Upper lobe of left lung (tissue), 6 donors: ENCODE data around the gene FGR. TPM values are rescaled to one million over a fixed set of nuclear protein-coding genes. Genes with fewer than 3 reads are reported as not detected.

Experiments
- ATAC-seq, 2 donors: fragments of 200-7000 bp; cut with Tn5 transposase; one replicate each; pipeline ENCODE4 v1.9.1; 2022; ENCODE audit warnings: mild to moderate bottlenecking in 2 of 2, moderate library complexity in 2 of 2; ENCODE audit not compliant: low FRiP score in 2 of 2
- DNase-seq, 2 donors: peaks; one replicate each; pipeline ENCODE4 v3.0.0-alpha.2; 2019 to 2020
- H3K27ac ChIP-seq, 4 donors: fragments of 200-600 bp; sonication (generic); one replicate each; pipeline ENCODE4 v1.5.1; 2016 to 2019
- H3K27me3 ChIP-seq, 4 donors: fragments of 200-600 bp; sonication (generic); one replicate each; pipeline ENCODE4 v1.5.1; 2017 to 2019
- H3K36me3 ChIP-seq, 4 donors: fragments of 200-600 bp; sonication (generic); one replicate each; pipeline ENCODE4 v1.5.1; 2016 to 2019
- H3K4me1 ChIP-seq, 4 donors: fragments of 200-600 bp; sonication (generic); one replicate each; pipeline ENCODE4 v1.5.1; 2018 to 2019
- H3K4me3 ChIP-seq, 4 donors: fragments of 200-600 bp; sonication (generic); one replicate each; pipeline ENCODE4 v1.5.1; 2017 to 2019; ENCODE audit warnings: mild to moderate bottlenecking in 2 of 4, moderate library complexity in 1 of 4
- H3K9me3 ChIP-seq, 4 donors: fragments of 200-600 bp; sonication (generic); one replicate each; pipeline ENCODE4 v1.5.1; 2018 to 2019
- CTCF ChIP-seq, 6 experiments: fragments of 450-650 bp in 4 of 6; fragments of 200-600 bp in 2 of 6; sonication (generic) in 2 of 6; IDR thresholded peaks; one replicate each; pipeline ENCODE4 v1.5.1; 2016 to 2019; ENCODE audit warnings: antibody characterized with exemption in 6 of 6
- EP300 ChIP-seq, 4 donors: sonication (generic); formaldehyde crosslinking; IDR thresholded peaks; one replicate each; pipeline ENCODE4 v1.5.1; 2017; ENCODE audit warnings: antibody characterized with exemption in 4 of 4, control low read depth in 2 of 4
- POLR2A ChIP-seq, 4 donors: fragments of 450-650 bp; IDR thresholded peaks; one replicate each; pipeline ENCODE4 v1.5.1; 2016 to 2017; ENCODE audit warnings: antibody characterized with exemption in 4 of 4, mild to moderate bottlenecking in 2 of 4
- POLR2AphosphoS5 ChIP-seq, 2 donors: sonication (generic); formaldehyde crosslinking; IDR thresholded peaks; one replicate each; pipeline ENCODE4 v1.5.1; 2017; ENCODE audit warnings: antibody characterized with exemption in 2 of 2
- WGBS, 2 donors: methylation state at CpG; one replicate each; pipeline ENCODE4 v1.1.5; 2017 to 2018; 5-methylcytosine and 5-hydroxymethylcytosine counted together
- total RNA-seq, 6 donors: library from RNA; depleted of rRNA in 4 of 6; stranded (reverse); fragments of >200 nt in 4 of 6; gene quantifications; one replicate each; pipeline versions ENCODE4 v1.1.0 to v1.2.1, GENCODE V29; 2016 to 2021
- donor health status: DM: no; HTN: no; CAD: no; lungs with moderate emphysema.
- donor health status: DM: no; HTN: yes; CAD: no; lungs with severe emphysema.

Gene FGR
- total RNA-seq, 6 donors from 2014 or later, result 59.8 to 234 (median 150) TPM

- Histone ChIP-seq H3K36me3 (no peaks in the 10 kb centered on the region), H3K27me3 (no peaks in the 10 kb centered on the region), H3K9me3 (no peaks in the 10 kb centered on the region), H3K4me1 (peaks cover 69 to 97% (median 79%) of the 10 kb centered on the region in 4 donors), H3K4me3 (peak overlapping the region in 3 of 4 donors; percentile 25 to 50 (median 47)), H3K27ac (peak overlapping the region; percentile 81 to 92 (median 84))
- ATAC-seq (peak in 1 of 2 donors; percentile 6), DNase-seq (no peak)
- no peak for TF ChIP-seq POLR2AphosphoS5 (IDR thresholded peaks at IDR 0.05)
- TF ChIP-seq EP300 (IDR thresholded peaks at IDR 0.05), result no peak
- no peak for TF ChIP-seq CTCF (IDR thresholded peaks at IDR 0.05)
- TF ChIP-seq POLR2A (IDR thresholded peaks at IDR 0.05), result no peak
- 68 to 72% methylated on average over 3 of the region's 3 CpGs for WGBS, 2 donors
Observed at GRCh38 chr1:27569088-27569460, 65.9 kb downstream of the FGR start.

DNA sequence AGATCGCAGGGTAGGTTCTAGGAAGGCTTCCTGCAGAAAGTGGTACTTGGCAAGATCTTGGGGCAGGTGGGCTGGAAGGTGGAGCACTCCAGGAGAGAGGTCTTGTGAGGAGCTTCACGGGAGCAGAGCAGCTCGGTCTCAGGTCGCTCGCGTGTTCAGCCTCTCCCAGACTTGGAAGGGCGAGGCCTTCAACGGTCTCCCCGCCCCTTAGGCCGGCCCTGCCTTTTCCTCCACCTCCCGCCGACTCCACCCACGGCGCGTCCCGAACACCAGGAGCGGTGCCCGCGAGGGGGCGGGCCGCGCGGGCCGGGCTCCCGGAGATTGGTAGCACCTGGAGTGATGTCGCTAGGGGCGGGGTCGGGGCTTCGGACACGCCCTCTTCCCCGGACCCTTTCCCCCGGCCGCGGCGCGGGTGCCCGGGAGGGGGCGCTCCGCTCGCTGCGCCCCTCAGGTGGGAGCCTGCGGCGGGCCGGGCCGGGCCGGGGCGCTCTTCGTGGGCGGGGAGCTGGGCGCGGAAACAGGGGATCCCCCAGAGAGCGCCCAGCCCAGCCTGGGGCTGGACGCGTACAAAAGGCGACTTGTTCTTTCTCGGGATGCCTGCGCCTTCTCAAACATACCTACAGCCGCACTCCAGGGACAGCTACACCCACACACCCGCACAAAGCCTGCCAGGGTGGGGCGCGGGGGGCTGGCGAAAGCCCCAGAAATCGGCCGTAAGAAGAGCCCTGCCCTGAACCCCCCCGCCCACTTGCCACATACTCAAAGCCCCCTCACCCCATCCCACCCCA lies 66.5 kb downstream of the FGR start:
- TF ChIP-seq POLR2AphosphoS5 (IDR thresholded peaks at IDR 0.05), result peak in 1 of 2 donors; percentile 65
- no peak for TF ChIP-seq EP300 (IDR thresholded peaks at IDR 0.05)
- TF ChIP-seq POLR2A (IDR thresholded peaks at IDR 0.05), result peak in 2 of 4 donors; percentile 34 to 58
- TF ChIP-seq CTCF (IDR thresholded peaks at IDR 0.05), result peak; percentile 66 to 94 (median 85)
- H3K4me1 ChIP-seq, result peaks cover 69 to 97% (median 81%) of the 10 kb centered on the region in 4 donors
- ATAC-seq (peak; percentile 90 to 94), DNase-seq (peak; percentile 99)
- no peaks in the 10 kb centered on the region for H3K36me3 ChIP-seq
- peak overlapping the region in 3 of 4 donors; percentile 25 to 50 (median 47) for H3K4me3 ChIP-seq
- H3K27ac ChIP-seq, result peak overlapping the region; percentile 81 to 92 (median 84)
- H3K9me3 ChIP-seq, result no peaks in the 10 kb centered on the region
- 6 to 8% methylated on average over 29 to 36 of the region's 65 CpGs for WGBS, 2 donors
- H3K27me3 ChIP-seq, result no peaks in the 10 kb centered on the region

- TF ChIP-seq EP300 (IDR thresholded peaks at IDR 0.05), result no peak
- 85 to 90% methylated on average over 3 to 8 of the region's 8 CpGs for WGBS, 2 donors
- peak overlapping the region in 2 of 4 donors; percentile 47 to 50 for H3K4me3 ChIP-seq
- H3K27me3 ChIP-seq, result no peaks in the 10 kb centered on the region
- ATAC-seq, result no peak
- peak overlapping the region in 3 of 4 donors; percentile 81 to 92 (median 86) for H3K27ac ChIP-seq
- no peaks in the 10 kb centered on the region for H3K36me3 ChIP-seq
- no peak for DNase-seq
- H3K4me1 ChIP-seq, result peaks cover 70 to 97% (median 79%) of the 10 kb centered on the region in 4 donors
- no peaks in the 10 kb centered on the region for H3K9me3 ChIP-seq
Observed at GRCh38 chr1:27567971-27568299, 67.0 kb downstream of the FGR start.

- TF ChIP-seq CTCF (IDR thresholded peaks at IDR 0.05) (no peak), POLR2A (IDR thresholded peaks at IDR 0.05) (no peak), EP300 (IDR thresholded peaks at IDR 0.05) (no peak), POLR2AphosphoS5 (IDR thresholded peaks at IDR 0.05) (no peak)
- H3K4me3 ChIP-seq, result no peak overlapping the region
- DNase-seq, result peak in 1 of 2 donors; percentile 78
- no peak for ATAC-seq
- WGBS, 2 donors, result 77 to 78% methylated on average over 10 to 15 of the region's 15 CpGs
- no peaks in the 10 kb centered on the region for H3K9me3 ChIP-seq
- H3K36me3 ChIP-seq, result no peaks in the 10 kb centered on the region
- H3K27me3 ChIP-seq, result no peaks in the 10 kb centered on the region
- peak overlapping the region in 3 of 4 donors; percentile 18 to 92 (median 86) for H3K27ac ChIP-seq
- peaks cover 76 to 97% (median 80%) of the 10 kb centered on the region in 4 donors for H3K4me1 ChIP-seq
Observed at GRCh38 chr1:27567146-27567526, 67.8 kb downstream of the FGR start.

DNA sequence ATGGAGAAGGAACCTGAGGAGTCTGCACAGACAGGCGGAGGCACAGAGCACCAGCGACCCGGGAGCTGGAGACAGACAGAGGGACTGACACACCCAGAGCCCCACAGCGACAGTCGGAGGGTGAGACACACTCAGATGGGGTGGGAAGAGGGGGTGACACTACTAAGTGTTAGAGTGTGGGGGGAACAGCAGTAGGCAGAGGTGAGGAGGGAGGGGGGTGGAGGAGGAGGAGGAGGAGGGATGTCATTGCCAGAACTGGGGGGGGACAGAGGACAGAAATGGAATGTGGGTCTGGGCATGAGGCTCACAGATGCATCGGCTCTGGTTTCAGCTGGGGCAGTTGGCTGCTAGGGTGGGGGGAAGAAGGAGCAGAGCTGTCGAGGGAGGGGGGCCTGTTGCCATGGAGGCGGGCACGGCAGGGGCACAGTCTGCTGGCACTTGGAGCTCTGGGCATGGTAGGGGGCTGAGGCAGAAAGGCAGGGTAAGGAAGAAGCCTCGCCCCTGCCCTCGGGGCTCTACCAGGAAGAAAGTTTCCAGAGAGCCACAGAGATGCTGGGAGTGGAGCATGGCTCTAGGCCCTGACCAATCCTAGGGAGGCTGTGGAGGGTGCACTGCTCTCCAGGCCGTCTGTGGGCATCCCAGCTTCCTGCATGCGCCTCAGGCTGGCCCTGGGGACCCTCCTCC lies 68.4 kb downstream of the FGR start:
- 72 to 86% methylated on average over 11 to 12 of the region's 13 CpGs for WGBS, 2 donors
- no peak for ATAC-seq
- no peaks in the 10 kb centered on the region for H3K27me3 ChIP-seq

More for the DNA sequence above, 68.4 kb downstream of the FGR start:
- peak overlapping the region in 3 of 4 donors; percentile 18 to 92 (median 86) for H3K27ac ChIP-seq
- H3K9me3 ChIP-seq, result no peaks in the 10 kb centered on the region
- TF ChIP-seq POLR2AphosphoS5 (IDR thresholded peaks at IDR 0.05) (no peak), EP300 (IDR thresholded peaks at IDR 0.05) (no peak), CTCF (IDR thresholded peaks at IDR 0.05) (no peak), POLR2A (IDR thresholded peaks at IDR 0.05) (no peak)
- DNase-seq, result no peak
- H3K4me3 ChIP-seq, result no peak overlapping the region
- H3K4me1 ChIP-seq, result peaks cover 76 to 97% (median 80%) of the 10 kb centered on the region in 4 donors
- H3K36me3 ChIP-seq, result no peaks in the 10 kb centered on the region
